ENCODE measurements around the gene CARD9.

Gene CARD9

DNA sequence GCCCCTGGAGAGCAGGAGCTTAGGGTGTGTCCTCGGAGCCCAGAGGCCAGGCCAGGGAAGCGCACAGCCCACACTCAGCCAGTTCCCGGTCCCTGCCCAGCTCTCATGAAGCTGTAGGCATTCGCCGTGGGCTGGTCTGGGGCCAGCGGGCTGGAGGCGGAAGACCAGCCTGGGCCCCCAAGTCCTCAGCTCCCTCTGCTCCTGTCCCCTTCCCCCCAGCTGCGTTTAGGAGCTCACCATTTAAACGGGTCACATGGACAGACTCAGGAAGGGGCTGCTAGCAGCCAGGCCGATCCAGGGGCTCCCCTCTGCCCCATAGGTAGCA lies 27.4 kb downstream of the CARD9 start:
- no peak for DNase-seq

DNA sequence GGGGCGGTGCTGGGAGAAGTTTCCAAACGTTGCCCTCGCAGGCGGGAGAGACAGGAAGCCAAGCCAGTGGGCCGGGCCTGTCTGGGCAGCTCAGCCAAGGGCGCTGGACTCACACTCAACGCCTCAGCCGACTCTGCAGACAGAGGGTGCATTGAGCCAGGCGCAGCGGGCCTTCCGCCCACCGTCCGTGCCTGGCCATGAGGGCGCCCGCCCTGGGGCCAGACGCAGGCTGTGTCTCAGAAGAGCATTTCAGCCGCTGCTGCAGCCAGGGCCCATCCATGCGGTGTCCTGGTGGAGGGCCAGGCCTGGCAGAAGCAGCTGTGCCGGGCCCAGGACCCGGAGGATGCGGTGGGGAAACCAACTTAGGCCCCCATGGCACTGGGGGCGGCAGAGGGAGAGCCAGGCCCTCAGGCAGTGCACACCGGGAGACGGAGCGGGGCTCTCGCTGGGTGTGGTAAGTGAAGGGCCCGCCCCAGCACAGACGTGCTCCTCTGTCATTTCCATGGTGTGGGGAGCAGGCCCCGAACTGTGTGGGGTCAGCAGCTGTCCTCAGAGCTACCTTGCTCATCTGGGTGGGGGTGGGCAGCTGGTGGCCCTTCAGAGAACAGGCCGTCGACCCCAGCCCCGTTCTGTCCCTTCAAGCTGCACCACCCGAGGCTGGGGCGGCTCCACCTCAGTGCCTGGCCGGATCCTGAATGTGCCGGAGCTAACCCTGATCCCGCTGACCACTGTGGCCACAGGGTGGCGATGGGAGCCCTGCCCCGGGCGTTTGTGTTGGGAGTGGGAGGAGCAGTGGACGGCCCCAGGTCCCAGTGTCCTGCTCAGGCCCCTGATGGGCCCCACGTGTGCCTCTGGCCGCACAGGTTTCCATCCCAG lies 27.9 kb downstream of the CARD9 start:
- no peak for DNase-seq

DNA sequence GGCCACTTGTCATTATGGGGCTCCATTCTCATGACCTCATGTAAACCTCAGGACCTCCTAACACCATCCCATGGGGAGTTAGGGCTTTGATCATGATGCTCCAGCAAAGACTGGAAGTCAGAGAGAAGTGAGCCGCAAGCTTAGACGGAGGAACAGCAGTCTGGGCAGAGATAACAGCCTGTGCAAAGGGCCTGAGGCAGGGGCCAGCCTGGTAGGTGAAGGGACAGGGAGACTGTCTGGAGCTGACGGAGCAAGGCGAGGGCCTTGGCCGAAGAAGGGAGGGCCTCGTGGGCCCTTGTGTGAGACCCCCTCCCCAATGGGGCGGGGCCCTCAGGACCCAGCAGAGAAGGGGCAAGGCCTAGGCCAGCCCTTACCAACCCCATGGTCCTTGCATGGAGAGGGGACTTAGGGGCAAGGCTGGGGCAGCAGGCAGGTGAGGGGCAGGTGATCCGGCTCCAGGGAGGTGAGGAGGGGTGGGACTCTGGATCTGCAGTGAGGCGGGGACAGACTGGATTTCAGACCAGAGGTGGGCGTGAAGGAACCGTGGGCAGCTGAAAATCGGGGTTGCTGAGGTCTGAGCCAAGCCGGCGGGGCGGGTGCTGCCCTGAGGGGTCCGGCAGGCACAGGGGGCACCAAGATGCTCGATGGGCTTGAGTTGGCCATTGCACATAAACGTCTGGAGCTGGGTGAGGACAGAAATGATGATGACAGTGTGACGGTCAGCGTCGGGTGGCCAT lies 28.8 kb downstream of the CARD9 start:
- DNase-seq = no peak

DNA sequence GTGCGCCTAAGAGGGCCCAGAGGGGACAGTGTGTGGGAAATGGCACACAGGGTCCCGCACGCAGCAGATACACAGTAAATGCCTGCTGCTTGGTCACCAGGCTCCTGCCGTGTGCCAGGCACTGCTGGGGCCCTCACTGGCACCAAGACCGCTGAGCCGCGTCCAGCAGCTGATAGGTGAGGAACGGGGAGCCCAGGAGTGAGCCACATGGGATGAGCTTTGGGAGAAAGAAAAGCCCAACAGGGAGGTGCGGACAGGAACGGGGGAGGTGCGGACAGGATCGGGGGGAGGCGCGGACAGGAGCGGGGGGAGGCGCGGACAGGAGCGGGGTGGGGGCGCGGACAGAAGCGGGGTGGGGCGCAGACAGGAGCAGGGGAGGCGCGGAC lies 29.6 kb downstream of the CARD9 start:
- no peak for DNase-seq

DNA sequence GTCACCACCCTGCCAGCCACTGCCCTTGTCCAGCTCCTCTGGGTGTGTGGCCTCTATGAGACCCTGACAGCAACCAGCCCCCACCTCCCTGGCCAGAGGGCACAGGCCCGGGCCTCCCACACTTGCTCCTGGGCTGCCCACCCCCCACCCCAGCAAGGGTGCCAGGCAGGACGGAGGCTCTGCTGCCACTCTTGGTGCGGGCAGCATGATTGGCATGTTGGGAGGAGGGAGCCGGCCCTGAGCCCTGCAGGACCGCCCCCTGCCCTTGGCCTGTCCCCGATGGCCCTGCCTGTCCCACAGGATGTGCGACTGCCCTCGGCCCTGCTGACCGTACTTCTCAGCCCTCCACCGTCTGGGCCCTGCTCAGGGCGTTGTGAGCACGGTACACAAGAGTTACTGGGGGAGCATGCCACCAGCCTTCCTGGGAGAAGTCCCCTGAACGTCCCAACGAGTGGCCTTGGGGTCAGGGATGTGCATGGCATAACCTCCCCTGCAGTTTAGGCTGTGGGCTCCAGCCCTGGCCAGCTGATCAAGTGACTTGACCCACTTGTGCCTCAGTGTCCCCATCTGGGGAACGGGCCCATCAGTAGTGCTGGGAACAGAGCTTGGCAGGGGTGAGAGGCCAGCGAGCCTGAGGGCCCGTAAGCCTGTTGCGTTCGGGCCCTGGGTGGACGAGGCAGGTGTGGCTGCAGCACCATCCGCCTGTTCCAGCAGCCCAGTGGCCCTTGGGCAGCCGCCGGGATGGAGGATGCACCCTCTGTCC lies 30.2 kb downstream of the CARD9 start:
- DNase-seq = no peak

DNA sequence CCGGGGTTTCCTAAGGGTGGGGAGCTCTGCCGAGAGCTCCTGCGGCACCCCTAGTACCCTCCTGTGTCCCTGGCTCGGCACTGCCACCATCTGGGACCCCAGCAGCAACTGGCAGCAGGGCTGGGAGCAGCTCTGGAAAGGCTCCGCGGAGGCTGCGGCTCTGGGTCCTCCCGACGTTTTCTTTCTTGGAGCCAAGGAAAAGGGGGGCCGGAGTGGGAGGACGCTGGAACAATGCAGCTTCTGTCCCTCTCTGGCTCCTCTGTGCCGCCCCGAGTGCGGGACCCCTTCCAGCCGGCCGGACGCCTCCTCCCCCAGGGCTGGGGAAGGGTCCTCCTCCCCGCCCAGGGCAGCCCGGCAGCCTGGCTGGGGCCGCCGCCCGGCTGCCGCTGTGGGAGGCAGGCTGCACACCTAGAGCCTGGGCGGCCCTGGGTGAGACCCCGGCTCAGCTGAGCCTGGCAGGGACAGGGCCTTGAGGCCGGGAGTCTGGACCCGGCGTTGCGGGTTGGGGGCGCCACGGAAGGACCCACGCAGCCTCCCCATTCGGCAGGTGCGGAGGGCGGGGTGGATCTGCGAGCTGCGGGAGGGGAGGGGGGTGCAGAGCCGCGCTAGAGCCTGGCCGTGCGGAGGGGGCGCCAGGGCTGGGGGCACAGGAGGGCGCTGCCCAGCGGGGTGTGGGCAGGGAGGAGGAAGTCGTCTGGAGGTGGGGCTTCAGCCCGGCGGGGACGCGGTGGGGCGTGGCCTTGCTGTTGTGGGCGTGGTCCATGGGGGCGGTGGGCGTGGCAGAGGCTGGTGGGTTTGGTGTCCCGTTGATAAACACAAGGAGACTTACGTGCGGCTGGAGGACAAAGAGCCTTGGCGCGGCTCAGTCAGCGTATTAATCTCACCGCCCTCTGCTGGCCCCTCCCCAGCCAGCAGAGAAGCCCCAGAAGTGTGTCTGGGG lies 31.0 kb downstream of the CARD9 start:
- DNase-seq = no peak

DNA sequence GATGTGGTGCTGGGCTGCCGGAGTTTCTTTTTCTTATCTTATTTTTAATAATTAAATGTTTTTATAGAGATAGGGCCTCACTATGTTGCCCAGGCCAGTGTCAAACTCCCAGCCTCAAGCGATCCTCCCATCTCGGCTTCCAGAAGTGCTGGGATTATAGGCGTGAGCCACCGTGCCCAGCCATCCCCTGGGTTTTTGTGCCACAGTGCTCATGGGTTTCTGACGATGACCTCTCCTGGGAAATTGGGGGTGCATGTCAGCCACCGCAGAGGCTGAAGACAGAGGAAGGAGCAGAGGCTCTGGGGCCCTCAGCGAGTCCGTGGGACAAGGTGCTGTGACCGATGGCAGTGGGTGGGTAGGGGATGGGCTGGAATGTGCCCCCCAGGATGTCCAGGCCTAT lies 31.7 kb downstream of the CARD9 start:
- no peak for DNase-seq

DNA sequence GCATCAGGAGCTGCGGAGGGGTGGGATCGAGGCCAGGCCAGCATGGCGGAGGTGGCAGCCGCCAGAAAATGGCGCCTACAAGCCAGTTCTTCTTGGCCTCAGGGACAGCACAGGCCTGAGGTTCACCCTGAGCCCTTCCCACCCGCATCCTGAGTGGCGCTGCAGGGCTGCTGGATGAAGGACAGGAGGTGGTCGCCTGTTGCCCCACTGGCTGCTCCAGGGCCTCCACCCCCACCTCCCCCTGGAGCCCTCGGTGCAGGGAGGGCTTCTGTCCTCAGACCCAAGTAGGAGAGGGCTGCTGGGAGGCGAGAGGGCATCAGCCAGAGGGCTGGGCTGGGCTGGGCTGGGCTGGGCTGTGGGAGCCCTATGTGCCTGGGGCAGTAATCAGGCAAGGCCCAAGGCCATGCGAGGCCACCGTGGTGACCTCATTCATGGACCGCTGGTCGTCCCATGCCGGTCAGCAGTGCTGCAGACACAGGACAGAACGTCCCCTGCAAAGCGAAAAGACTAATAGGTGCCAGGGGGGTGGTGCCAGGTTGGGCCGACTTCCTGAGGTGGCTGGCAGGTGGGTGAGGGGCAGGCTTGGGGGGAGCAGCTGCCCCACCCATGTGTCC lies 32.3 kb downstream of the CARD9 start:
- DNase-seq = no peak

DNA sequence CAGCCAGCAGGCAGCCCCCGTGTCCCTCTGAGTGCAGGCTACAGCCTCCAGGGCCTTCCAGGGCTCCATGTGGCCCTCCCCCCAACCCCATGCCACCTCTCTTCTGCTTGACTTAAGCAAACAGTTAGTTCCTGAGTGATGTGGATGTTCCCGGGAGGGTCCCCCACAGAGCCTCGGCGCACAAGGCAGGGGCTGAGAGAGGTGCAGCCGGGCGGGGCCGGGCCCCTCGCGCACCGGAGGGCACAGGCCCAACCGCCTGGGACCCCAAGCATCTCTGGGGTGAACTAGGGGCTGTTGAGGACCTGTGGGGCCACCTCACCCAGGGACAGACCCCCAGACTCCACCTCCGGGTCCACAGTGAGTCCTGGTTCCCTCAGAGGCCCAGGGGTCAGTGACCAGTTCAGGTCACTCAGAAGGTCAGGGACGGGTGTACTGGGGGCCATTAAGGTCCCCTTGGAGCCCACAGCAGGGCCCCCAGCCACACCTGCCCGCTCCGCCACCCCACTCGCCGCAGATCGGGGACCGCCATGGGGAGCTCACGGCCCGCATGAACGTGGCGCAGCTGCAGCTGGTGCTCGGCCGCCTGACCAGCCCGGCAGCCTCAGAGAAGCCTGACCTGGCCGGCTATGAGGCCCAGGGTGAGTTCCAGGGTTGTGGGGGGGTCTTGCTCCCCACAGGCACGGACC lies 33.0 kb downstream of the CARD9 start:
- no peak for DNase-seq

DNA sequence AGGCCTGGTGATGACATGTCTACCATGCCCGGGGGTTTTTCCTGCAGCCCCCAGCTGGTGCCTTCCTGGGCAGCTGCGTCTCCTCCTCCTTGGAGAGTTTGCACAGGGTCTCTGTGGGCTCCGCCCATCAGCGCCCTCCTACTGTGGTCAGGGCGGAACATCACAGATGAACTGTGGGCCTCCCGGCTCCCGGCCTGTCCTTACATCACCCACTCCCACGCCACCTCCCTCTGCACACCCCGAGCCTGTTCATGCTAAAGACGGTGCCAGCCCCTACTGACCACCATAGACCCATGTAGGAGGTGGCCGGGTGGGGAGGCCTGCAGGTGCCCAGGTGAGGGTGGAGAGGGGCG lies 33.5 kb downstream of the CARD9 start:
- DNase-seq = no peak

DNA sequence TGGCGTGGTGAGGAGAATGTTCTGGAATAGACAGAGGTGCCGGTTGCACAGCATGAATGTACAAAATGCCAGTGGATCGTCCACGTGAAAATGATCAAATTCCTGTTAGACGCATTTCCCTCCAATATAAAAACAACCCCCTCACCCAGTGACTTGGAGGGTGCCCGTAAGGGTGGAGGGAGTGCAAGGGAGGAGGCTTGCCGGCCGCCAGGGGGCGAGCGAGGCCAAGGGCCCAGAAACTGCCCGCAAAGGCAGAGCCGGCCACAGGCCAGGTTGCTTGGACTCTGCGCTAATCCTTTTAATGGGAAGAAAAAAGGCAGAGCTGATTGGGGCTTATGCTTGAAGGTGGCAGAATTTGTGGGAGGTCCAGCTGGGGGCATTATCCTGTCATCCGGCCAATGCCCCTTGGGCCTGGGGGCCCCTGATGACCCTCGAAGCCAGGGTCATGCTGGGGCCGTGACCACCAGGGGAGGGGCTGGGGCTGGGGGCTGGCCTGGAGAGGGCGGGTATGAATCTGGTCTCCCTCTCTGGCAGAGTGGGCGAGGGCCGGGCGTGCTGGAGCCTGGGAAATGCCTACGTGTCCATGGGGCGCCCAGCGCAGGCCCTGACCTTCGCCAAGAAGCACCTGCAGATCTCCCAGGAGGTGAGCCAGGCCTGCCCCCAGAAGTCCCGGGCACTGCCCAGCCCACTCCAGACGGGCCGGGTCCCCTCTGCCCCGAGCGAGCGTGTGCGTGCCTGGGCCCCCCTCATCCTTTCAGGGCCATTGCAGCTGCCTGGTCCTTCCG lies 34.1 kb downstream of the CARD9 start:
- no peak for DNase-seq

DNA sequence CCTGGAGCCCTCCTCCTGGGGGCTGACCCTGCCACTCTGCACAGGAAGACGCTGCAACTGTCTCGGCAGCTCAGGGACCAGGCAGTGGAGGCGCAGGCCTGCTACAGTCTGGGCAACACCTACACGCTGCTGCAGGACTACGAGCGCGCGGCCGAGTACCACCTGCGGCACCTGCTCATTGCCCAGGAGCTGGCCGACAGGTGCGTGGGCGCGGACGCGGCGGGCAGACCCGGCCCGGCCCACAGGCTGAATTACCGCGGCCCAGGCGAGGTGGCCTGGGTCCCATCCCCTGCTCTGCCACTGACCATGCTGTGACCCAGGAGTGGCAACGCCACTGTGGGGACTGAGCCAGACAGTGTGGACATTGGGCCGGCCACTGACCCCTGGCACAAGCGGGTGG lies 35.0 kb downstream of the CARD9 start:
- no peak for DNase-seq

DNA sequence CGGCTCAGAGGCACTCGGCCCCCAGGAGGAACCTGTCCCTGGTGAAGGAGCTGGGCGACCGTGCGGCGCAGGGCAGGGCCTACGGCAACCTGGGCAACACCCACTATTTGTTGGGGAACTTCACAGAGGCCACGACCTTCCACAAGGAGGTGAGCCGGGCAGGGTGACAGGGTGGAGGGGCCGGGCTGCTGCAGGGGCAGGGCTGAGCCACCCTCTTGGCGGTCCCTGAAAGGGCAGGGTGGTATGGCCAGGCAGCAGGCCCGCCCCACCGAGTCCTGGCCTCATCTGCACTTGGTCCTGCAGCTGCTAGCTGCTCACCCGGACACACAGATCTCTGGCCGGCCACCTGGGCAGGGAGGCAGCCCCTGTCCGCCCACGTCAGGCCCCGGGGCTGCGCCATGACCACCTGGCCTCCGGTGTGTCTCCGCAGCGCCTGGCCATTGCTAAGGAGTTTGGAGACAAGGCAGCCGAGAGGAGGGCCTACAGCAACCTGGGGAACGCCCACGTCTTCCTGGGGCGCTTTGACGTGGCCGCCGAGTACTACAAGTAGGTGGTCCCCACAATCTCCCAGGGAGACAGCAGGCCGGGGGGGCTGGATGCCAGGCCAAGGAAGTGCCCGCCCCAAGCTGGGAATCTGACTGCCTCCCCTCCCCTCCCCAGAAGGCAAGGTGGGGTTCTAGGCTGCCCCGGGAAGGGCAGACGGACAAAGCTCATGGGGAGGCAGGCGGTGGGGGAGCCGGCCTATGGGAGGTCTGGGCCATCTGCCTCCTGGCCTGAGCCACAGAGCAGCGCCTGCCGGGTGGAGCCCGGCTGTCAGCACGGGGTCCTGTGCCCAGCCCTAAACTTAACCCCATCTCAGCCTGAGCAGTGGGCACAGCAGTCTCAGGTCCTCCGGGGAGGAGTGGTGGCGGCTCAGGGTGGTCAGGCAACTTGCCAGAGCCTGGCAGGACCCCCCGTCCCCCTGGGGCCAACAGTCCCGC lies 35.8 kb downstream of the CARD9 start:
- no peak for DNase-seq

DNA sequence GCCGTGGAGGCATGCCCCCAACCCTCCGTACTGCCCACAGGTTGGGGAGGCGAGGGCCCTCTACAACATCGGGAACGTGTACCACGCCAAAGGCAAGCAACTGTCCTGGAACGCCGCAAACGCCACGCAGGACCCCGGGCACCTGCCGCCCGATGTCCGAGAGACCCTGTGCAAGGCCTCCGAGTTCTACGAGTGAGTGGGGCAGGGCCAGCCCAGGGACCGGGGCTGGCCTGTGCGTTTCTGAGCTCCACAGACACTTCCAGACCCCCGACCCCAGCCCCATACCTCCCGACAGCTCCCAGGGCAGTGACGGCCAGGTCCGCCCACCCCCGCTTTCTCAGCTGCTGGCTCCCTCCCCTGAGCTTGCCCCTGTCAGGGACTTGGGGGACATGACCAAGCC lies 36.6 kb downstream of the CARD9 start:
- DNase-seq = no peak

DNA sequence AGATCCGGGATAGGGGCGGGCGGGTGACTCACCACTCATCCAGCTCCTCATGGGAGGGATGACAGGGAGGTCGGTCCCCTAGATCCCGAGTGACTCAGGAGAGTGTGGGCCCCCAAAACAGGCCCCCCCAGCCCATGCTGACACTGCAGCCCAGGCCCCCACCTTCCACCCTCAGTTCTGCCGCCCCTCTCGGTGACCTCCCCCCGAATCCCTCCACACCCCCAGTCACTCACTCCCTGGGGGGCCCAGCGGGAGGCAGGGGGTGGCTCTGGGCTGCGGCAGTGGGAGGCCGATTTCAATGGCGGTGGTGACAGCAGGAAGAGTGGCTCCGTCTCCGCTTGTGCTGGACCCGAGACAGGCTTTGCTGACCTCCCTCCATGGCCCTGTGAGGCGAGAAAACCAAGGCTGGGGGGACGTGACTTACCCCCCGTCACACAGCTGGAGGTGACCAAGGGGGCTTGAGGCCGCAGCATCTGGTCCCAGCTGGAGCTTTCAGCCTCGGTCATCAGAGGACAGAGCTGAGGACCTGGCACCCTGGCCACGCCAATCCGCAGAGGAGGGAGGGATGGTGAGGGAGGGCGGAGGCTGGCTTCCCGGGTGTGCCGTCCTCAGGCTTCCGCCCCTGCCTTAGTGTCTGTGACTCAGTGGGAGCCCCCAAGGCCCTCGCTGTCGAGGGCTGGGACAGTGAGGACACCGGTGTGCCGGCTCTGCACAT lies 37.2 kb downstream of the CARD9 start:
- DNase-seq = no peak

DNA sequence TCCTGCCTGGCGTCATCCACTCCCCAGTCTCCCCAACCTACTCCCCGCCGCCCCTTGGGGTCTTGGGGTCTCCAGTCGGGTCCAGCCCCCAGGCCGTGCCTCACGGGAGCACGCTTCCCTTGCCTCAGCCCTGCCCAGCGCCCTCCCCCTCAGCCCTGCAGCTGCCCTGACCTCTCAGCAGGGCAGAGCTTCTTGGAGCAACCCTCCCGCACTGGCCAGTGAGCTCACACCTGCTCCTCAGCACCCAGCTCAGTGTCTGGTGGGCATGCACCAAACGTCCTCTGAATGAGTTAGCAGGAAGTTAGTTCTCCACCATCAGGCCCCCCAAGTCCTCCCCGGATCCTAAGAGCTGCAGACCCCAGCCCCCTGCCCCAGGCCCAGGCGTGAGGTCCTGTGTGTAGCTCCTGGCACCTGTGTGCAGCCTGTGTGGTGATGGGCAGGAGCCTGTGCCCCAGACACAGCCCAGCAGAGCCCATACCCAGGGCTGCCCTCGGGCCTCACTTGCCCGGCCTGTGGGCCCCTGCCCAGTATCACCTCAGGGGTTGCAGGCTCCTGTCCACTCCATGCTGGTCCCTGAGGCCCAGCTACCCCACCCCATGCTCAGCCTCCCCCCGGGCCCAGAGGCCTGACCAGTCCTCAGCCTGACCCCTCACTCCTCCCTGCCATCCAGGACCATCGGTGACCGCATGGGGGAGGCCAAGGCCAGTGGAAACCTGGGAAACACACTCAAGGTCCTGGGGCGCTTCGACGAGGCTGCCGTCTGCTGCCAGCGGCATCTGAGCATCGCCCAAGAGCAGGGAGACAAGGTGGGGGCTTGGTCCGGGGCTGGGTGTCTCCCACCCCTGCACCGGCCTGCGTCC lies 37.9 kb downstream of the CARD9 start:
- DNase-seq = no peak

DNA sequence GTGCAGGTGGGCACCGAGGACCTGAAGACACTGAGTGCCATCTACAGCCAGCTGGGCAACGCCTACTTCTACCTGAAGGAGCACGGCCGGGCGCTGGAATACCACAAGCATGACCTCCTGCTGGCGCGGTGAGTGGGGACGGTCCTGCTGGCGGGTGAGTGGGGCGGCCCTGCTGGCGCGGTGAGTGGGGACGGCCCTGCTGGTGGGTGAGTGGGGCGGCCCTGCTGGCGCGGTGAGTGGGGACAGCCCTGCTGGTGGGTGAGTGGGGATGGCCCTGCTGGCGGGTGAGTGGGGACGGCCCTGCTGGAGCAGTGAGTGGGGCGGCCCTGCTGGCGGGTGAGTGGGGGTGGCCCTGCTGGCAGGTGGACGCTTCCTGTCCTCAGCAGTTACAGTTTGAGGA lies 38.9 kb downstream of the CARD9 start:
- DNase-seq = no peak

DNA sequence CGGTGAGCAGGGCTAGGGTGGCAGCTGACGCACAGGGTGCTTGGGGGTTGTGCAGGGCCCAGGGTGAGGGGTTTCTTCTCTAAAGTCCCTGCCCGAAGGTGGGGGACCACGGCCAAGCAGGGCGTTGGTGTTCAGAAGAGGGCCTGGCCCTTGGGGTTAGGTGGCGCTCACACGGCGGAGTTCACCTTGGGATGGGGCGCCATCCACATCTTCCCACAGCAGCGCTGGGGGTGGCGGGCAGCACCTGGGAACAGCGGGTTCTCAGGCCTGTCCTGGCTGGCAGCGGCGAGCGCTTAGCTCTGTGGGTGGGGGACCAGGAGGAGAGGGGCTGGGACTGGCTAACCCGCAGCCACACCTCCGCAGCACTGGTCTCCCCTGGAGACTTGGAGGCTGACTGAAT lies 40.0 kb downstream of the CARD9 start:
- DNase-seq = no peak

Data from KG1 (cell line).